ENCODE data around the gene KLHL40. TPM values are rescaled to one million over a fixed set of nuclear protein-coding genes. Genes with fewer than 3 reads are reported as not detected.

The KLHL40 gene
- polyA plus RNA-seq, 1 donor (not counting 4 experiments of a cell fraction or from before 2014, with no cell fraction given), result not detected

- Histone ChIP-seq H3K9me1 (ENCODE audit: control insufficient read depth, extremely low read depth, insufficient read depth, low read length) (no peaks in the 10 kb centered on the region), H3K4me2 (ENCODE audit: control insufficient read depth, extremely low read depth, insufficient read depth, low read depth, low read length) (no peak overlapping the region), H4K20me1 (ENCODE audit: control insufficient read depth, extremely low read depth, insufficient read depth, low read length) (no peaks in the 10 kb centered on the region), H3K9me3 (ENCODE audit: control insufficient read depth, low read depth, low read length) (no peaks in the 10 kb centered on the region), H3K36me3 (ENCODE audit: control insufficient read depth in 2 of 2, extremely low read depth in 1 of 2, insufficient read depth in 2 of 2, low read length in 2 of 2) (peaks cover 13 to 14% of the 10 kb centered on the region in 2 experiments), H3K9ac (ENCODE audit: control insufficient read depth, extremely low read depth, insufficient read depth, low read length) (no peak overlapping the region), H3K4me3 (ENCODE audit: control insufficient read depth in 2 of 3, extremely low read depth in 1 of 3, insufficient read depth in 2 of 3, low read depth in 1 of 3, low read length in 3 of 3) (no peak overlapping the region), H2AFZ (ENCODE audit: control insufficient read depth, low read length) (no peak overlapping the region), H3K27ac (ENCODE audit: control insufficient read depth, insufficient read depth, low read length) (no peak overlapping the region), H3K79me2 (ENCODE audit: control insufficient read depth, insufficient read depth, low read length) (no peaks in the 10 kb centered on the region), H3K27me3 (ENCODE audit: control insufficient read depth, extremely low read depth, insufficient read depth, low read length) (no peaks in the 10 kb centered on the region), H3K4me1 (ENCODE audit: control insufficient read depth, extremely low read depth, insufficient read depth, low read length) (peaks cover 4% of the 10 kb centered on the region)
- dilution Hi-C loops (cut with MboI; ENCODE audit: extremely low pct_ligation_motif_present, low sequenced_read_pairs), result no loop called here
- no peak for FAIRE-seq
- TF ChIP-seq EZH2 (IDR thresholded peaks at IDR 0.05; ENCODE audit: low read length) (no peak), CTCF (optimal IDR thresholded peaks at IDR 0.05 in 1 of 3, IDR thresholded peaks at IDR 0.05 in 1 of 3, conservative IDR thresholded peaks at IDR 0.05 in 1 of 3; ENCODE audit: extremely low read depth in 1 of 3, insufficient read depth in 2 of 3, low read length in 3 of 3) (no peak)
- no peak for DNase-seq (ENCODE audit: low read depth, low spot score)
Observed at GRCh38 chr3:42662813-42663535, 22.4 kb upstream of the KLHL40 start.

DNA sequence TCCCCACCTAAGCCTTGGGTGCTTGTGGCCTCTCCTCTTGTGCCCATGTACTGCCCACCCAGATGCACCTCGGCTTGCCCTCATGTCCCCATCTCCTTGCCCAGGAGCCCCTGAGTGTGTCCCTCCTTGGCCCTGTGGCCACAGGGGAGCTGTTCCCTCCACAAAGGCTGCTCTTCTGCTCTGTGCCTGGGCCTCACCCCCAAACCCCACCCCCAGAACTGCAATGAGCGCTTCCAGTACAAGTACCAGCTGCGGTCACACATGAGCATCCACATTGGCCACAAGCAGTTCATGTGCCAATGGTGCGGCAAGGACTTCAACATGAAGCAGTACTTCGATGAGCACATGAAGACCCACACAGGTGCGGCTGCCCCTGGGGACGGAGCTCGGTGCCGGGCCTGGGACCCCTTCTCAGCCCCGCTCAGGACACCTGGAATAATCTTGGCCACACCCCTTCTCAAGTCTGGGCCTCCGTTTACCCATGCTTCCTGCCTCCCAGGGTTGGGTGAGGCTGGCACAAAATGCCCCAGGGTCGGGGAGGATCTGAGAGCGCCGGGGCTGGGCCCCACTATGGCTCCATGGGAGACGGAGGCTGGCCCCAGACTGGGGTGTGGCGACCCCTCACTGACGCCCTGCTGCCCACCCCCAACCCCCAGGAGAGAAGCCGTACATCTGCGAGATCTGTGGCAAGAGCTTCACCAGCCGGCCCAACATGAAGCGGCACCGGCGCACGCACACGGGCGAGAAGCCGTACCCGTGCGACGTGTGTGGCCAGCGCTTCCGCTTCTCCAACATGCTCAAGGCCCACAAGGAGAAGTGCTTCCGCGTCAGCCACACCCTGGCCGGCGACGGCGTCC, 21.5 kb upstream of the KLHL40 start:
- no peak overlapping the region for H3K9ac ChIP-seq (ENCODE audit: control insufficient read depth, extremely low read depth, insufficient read depth, low read length)
- H3K79me2 ChIP-seq (ENCODE audit: control insufficient read depth, insufficient read depth, low read length), result no peaks in the 10 kb centered on the region
- no peaks in the 10 kb centered on the region for H4K20me1 ChIP-seq (ENCODE audit: control insufficient read depth, extremely low read depth, insufficient read depth, low read length)
- no peaks in the 10 kb centered on the region for H3K9me1 ChIP-seq (ENCODE audit: control insufficient read depth, extremely low read depth, insufficient read depth, low read length)
- H3K27me3 ChIP-seq (ENCODE audit: control insufficient read depth, extremely low read depth, insufficient read depth, low read length), result no peaks in the 10 kb centered on the region
- H3K4me3 ChIP-seq (ENCODE audit: control insufficient read depth in 2 of 3, extremely low read depth in 1 of 3, insufficient read depth in 2 of 3, low read depth in 1 of 3, low read length in 3 of 3), result no peak overlapping the region
- FAIRE-seq (no peak), DNase-seq (ENCODE audit: low read depth, low spot score) (no peak)
- peaks cover 11 to 14% of the 10 kb centered on the region in 2 experiments for H3K36me3 ChIP-seq (ENCODE audit: control insufficient read depth in 2 of 2, extremely low read depth in 1 of 2, insufficient read depth in 2 of 2, low read length in 2 of 2)
- dilution Hi-C loops (cut with MboI; ENCODE audit: extremely low pct_ligation_motif_present, low sequenced_read_pairs), result no loop called here
- peaks cover 4% of the 10 kb centered on the region for H3K4me1 ChIP-seq (ENCODE audit: control insufficient read depth, extremely low read depth, insufficient read depth, low read length)
- no peak overlapping the region for H2AFZ ChIP-seq (ENCODE audit: control insufficient read depth, low read length)
- H3K4me2 ChIP-seq (ENCODE audit: control insufficient read depth, extremely low read depth, insufficient read depth, low read depth, low read length), result no peak overlapping the region
- H3K27ac ChIP-seq (ENCODE audit: control insufficient read depth, insufficient read depth, low read length), result no peak overlapping the region
- no peak for TF ChIP-seq EZH2 (IDR thresholded peaks at IDR 0.05; ENCODE audit: low read length)
- TF ChIP-seq CTCF (optimal IDR thresholded peaks at IDR 0.05 in 1 of 3, IDR thresholded peaks at IDR 0.05 in 1 of 3, conservative IDR thresholded peaks at IDR 0.05 in 1 of 3; ENCODE audit: extremely low read depth in 1 of 3, insufficient read depth in 2 of 3, low read length in 3 of 3), result no peak
- H3K9me3 ChIP-seq (ENCODE audit: control insufficient read depth, low read depth, low read length), result no peaks in the 10 kb centered on the region
